CD4-positive, alpha-beta T cell treated with Interleukin-15 for 4 hours (primary cell): ENCODE results near the gene ZNF124.
A peak's percentile ranks its signal among the peaks of the same experiment; 100 is the strongest.

ENCODE experiments used
- DNase-seq: peaks from one replicate; pipeline ENCODE4 v3.0.0-alpha.2; 2020; ENCODE audit warnings: low spot score

Gene ZNF124

DNA sequence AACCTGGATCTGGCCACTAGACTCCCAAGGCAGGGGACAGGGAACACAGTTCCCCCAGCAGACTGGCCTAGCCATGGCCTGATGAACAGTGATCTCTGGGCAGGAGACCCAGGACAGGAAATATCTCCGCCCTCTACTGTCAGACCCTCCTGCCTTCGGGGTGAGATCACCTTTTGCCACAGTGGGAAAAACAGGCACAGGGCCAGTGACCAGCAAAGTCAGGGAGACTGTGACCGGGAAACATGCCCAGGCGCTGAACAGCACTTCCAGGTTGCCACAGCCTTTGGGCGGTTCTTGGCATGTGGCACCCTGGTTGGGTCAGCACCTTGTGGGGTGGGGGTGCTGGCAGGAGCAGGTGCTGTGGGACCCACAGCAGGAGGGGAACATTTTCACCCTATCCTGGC lies 58.7 kb downstream of the ZNF124 start:
- DNase-seq, result no peak

DNA sequence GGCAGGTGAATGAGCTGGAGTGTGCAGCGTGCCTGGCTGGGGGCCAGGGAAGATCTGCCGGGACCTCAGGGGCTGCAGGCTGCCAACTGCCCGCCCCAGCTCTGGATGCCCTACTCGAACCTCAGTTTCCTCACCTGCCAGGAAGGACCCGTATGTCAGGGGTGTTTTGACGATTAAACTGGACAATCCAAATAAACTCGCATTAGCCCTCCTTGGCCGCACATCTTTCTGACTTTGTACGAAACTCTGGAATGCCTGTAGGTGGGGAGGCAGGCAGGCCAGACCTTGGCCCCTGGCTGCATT lies 59.4 kb downstream of the ZNF124 start:
- no peak for DNase-seq

DNA sequence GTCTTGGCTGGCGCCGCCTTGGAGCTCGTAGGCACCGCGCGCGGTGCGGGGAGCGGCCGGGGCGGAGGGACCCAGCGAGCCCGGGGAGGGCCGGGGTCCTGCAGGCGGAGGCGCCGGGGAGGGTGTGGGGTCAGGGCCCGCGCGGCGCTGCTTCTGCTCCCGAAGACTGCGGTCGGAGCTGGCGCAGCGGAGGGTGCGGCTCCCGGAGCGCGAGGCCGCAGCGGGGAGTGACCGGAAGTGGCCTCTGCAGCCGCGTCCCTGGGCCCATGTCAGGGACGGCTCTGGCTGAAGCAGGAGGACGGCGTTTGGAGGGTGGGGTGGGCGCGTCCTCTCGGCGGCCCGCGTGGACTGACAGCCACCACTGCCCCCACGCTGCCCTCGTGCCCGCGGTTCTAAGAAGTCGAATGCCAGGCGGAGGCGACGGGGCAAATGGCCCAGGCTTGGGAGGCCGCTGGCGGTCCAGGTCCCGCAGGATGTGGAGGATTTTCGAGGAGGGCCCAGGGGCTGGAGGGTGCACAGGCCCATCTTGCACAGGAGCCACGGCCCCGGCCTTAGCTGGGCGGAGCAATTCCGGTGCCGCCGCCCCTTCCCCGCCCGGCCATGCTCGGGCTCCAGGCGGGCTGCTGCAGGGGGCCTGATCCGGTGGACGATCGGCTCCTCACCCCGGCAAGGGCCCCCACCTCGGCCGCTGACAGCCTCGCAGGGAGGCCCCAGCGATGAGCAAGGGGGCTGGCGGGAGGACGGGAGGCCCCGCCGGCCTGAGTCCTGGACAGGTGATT lies 59.9 kb downstream of the ZNF124 start:
- DNase-seq, result no peak

DNA sequence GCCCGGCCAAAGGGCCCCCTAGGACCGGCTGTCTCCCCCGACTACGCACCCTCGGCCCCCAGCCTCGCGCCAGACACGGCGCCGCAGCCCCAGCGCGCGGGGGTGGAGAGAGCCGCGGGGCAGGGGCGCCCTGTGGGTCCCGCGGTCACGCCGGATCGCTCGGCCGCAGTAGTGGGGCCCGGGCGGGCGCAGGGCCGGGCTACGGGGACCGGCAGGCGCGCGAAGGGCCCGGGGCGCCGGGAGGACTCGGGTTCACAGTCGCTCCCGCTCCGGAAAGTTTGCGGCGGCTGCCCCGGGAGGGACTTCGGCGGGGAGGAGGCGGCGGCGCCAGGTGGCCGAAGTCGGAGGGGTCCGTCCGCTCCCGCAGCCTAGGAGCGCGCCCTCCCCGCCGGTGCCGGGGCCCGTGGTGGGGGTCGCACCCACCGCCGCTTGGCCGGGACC lies 60.5 kb downstream of the ZNF124 start:
- no peak for DNase-seq

DNA sequence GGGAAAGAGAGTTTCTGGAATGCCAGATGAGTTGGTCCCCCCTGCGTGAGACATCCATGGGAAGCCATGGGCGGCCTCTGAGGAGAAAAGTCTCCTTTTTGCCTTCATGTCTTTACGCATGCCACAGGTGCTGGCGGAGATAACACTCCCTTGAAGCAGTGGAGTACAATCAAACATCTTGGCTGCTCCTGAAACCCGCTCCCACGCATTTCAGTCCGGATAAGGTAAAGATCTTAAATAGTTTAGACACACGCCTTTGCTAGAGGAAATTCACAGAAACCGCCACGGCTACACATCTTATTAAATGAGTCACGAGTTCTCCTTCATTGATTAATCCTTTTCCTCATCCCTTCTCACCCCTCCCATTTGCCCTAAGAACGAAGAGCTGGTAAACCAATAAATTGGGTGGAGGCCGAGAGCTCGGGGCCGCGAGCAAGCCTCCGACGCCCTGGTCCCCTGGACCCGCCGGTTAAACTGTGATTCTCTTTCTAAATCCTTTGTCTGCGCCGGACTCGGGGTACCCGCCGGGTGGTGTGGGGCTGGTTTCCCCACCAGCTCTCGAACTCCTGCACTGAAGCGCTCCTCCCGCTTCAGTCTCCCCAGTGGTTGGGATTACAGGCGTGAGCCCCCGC lies 61.1 kb downstream of the ZNF124 start:
- peak; percentile 12 for DNase-seq

DNA sequence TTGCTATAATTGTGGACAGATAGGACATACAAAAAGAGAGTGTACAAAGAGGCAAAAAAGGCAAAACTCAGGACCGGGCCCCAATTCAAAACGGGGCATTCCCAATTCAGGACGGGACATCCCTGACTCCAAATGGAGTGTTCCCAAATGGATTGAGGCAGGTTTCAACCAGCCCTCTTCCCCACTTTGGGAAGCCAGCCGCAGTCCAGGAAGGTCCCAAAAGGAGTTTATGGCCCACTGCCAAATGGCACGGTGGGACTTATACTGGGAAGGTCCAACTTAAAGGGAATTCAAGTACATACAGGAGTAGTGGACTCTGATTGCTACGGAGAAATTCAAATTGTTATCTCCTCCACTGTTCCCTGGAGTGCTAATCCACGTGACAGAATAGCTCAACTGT lies 64.1 kb downstream of the ZNF124 start:
- DNase-seq, result no peak

DNA sequence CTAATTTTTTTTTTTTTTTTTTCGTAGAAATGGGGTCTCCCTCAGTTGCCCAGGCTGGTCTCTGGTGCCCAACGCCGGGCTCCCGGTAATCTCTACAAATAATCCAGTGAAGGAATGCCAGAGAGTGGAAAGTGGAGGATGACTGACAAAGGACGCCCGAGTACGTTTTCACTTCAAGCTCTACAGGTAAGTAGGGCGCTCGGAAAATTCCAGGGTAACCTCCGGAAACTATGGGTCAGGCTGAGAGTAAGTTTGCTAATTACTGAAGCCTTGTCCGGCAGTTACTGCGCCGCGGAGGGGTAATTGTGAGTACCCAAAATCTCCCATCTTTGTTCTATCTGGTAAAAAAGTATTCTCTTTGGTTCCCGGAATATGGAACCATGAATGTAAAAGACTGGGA lies 65.9 kb downstream of the ZNF124 start:
- no peak for DNase-seq
